H1 (cell line): ENCODE results near the gene PALM3. TPM values are rescaled to one million over a fixed set of nuclear protein-coding genes. Genes with fewer than 3 reads are reported as not detected.

Source experiments
- CTCF ChIA-PET: fragments of 300-600 bp; sonication (Branson Sonifier 250); formaldehyde crosslinking; loops from one replicate; lab custom pipeline; 2021; ENCODE audit not compliant: partially characterized antibody; lab: Charles Lee
- POLR2A ChIA-PET: fragments of 300-600 bp; sonication (Branson Sonifier 250); formaldehyde crosslinking; loops from one replicate; lab custom pipeline; 2021; ENCODE audit warnings: inconsistent platforms; ENCODE audit not compliant: partially characterized antibody; lab: Charles Lee
- DNase-seq, 2 experiments: peaks; one replicate each; pipeline versions ENCODE4 v3.0.0 to v3.0.0-alpha.2; 2010 to 2022; ENCODE audit warnings: low spot score in 2 of 2, low read depth in 1 of 2, mixed read lengths in 1 of 2
- FAIRE-seq: peaks from 2 replicates; lab custom pipeline; 2011; peaks lifted over from hg19 to GRCh38; lab: Jason Lieb, UNC
- H2AFZ ChIP-seq: 2 replicates; pipeline ENCODE4 v1.8.1; 2012; ENCODE audit warnings: low read length, inconsistent platforms
- H2AK5ac ChIP-seq: 2 replicates; pipeline ENCODE4 v1.6.1; 2013; ENCODE audit warnings: low read depth, low read length
- H2BK120ac ChIP-seq: replicated peaks from 2 replicates; pipeline ENCODE3; 2013; ENCODE audit warnings: low read depth, low read length, inconsistent platforms
- H2BK12ac ChIP-seq: 2 replicates; pipeline ENCODE4 v1.6.1; 2013; ENCODE audit warnings: low read depth, low read length
- H2BK15ac ChIP-seq: 2 replicates; pipeline ENCODE4 v1.6.1; 2013; ENCODE audit warnings: low read length
- H2BK20ac ChIP-seq: 2 replicates; pipeline ENCODE4 v1.6.1; 2013; ENCODE audit warnings: low read length
- H2BK5ac ChIP-seq: 2 replicates; pipeline ENCODE4 v1.6.1; 2013; ENCODE audit warnings: low read depth, low read length
- H3K14ac ChIP-seq: 2 replicates; pipeline ENCODE4 v1.6.1; 2013; ENCODE audit warnings: inconsistent platforms; ENCODE audit not compliant: insufficient read length
- H3K18ac ChIP-seq: 2 replicates; pipeline ENCODE4 v1.6.1; 2013; ENCODE audit warnings: low read length; ENCODE audit errors: extremely low read depth
- H3K23ac ChIP-seq: 2 replicates; pipeline ENCODE4 v1.6.1; 2013; ENCODE audit warnings: inconsistent platforms; ENCODE audit not compliant: insufficient read length
- H3K23me2 ChIP-seq: 2 replicates; pipeline ENCODE4 v1.6.1; 2013; ENCODE audit warnings: low read depth, low read length
- H3K27ac ChIP-seq: 2 replicates; pipeline ENCODE4 v1.6.1; 2011; ENCODE audit warnings: low read depth, low read length, inconsistent platforms
- H3K27me3 ChIP-seq, 4 experiments: replicated peaks in 1 of 4; 1 replicate in 1 of 4; 2 replicates in 3 of 4; pipeline versions ENCODE4 v1.6.1 to v1.8.1; 2011 to 2013; ENCODE audit warnings: low read length in 3 of 4, mild to moderate bottlenecking in 3 of 4, inconsistent platforms in 2 of 4, mixed read lengths in 2 of 4, moderate library complexity in 1 of 4; ENCODE audit not compliant: control insufficient read depth in 3 of 4, insufficient read depth in 3 of 4; ENCODE audit errors: extremely low read depth in 1 of 4
- H3K36me3 ChIP-seq, 4 experiments: 2 replicates each; pipeline versions ENCODE4 v1.6.1 to v1.8.1; 2011 to 2013; ENCODE audit warnings: mild to moderate bottlenecking in 4 of 4, low read length in 3 of 4, moderate library complexity in 2 of 4, control low read depth in 1 of 4, inconsistent platforms in 1 of 4; ENCODE audit not compliant: insufficient read depth in 4 of 4, control insufficient read depth in 2 of 4
- H3K4ac ChIP-seq: replicated peaks from 2 replicates; pipeline ENCODE3; 2013; ENCODE audit warnings: low read length, low read depth, mixed read lengths, inconsistent platforms; ENCODE audit not compliant: insufficient read length
- H3K4me1 ChIP-seq, 4 experiments: replicated peaks in 1 of 4; 1 replicate in 1 of 4; 2 replicates in 3 of 4; pipeline versions ENCODE4 v1.6.1 to v1.8.1; 2011 to 2013; ENCODE audit warnings: low read length in 3 of 4, inconsistent platforms in 2 of 4, mixed read lengths in 1 of 4; ENCODE audit not compliant: insufficient read depth in 4 of 4, control insufficient read depth in 3 of 4
- H3K4me2 ChIP-seq, 2 experiments: 2 replicates each; pipeline versions ENCODE4 v1.6.1 to v1.8.1; 2011 to 2013; ENCODE audit warnings: low read depth in 2 of 2, low read length in 2 of 2, control low read depth in 1 of 2, inconsistent platforms in 1 of 2, mild to moderate bottlenecking in 1 of 2; ENCODE audit not compliant: insufficient read depth in 1 of 2
- H3K4me3 ChIP-seq, 4 experiments: fragments of 200-600, 300-600 bp in 1 of 4; sonication (generic), shearing (Covaris generic), sonication (Bioruptor Twin) in 1 of 4; 2 replicates each; pipeline versions ENCODE4 v1.5.1 to v1.8.1; 2011 to 2016; ENCODE audit warnings: low read length in 4 of 4, low read depth in 3 of 4, control low read depth in 2 of 4, inconsistent platforms in 2 of 4, mild to moderate bottlenecking in 2 of 4, mixed read lengths in 1 of 4, moderate library complexity in 1 of 4; ENCODE audit not compliant: insufficient read depth in 2 of 4; ENCODE audit errors: extremely low read depth in 1 of 4
- H3K56ac ChIP-seq: replicated peaks from 2 replicates; pipeline ENCODE3; 2013; ENCODE audit warnings: low read depth, mild to moderate bottlenecking, mixed read lengths, low read length, inconsistent platforms; ENCODE audit not compliant: insufficient read length
- H3K79me1 ChIP-seq: 2 replicates; pipeline ENCODE4 v1.6.1; 2013; ENCODE audit warnings: low read depth, low read length, control low read depth
- H3K79me2 ChIP-seq, 2 experiments: 2 replicates each; pipeline versions ENCODE4 v1.6.1 to v1.8.1; 2012 to 2013; ENCODE audit warnings: low read length in 2 of 2, mild to moderate bottlenecking in 2 of 2, inconsistent platforms in 1 of 2; ENCODE audit not compliant: insufficient read depth in 2 of 2, control insufficient read depth in 1 of 2
- H3K9ac ChIP-seq, 4 experiments: replicated peaks in 1 of 4; 1 replicate in 1 of 4; 2 replicates in 3 of 4; pipeline versions ENCODE4 v1.6.1 to v1.8.1; 2011 to 2013; ENCODE audit warnings: low read depth in 3 of 4, low read length in 3 of 4, control low read depth in 2 of 4, mild to moderate bottlenecking in 2 of 4, moderate library complexity in 2 of 4, inconsistent platforms in 1 of 4; ENCODE audit errors: extremely low read depth in 1 of 4
- H3K9me3 ChIP-seq, 2 experiments: 2 replicates each; pipeline versions ENCODE4 v1.6.1 to v1.8.1; 2012 to 2013; ENCODE audit warnings: mild to moderate bottlenecking in 2 of 2, moderate library complexity in 2 of 2, control low read depth in 1 of 2, inconsistent platforms in 1 of 2, low read depth in 1 of 2, low read length in 1 of 2, mixed read lengths in 1 of 2; ENCODE audit not compliant: insufficient read depth in 2 of 2
- H4K20me1 ChIP-seq, 2 experiments: replicated peaks in 1 of 2; 2 replicates each; pipeline versions ENCODE3 to v1.8.1; 2011 to 2013; ENCODE audit warnings: inconsistent platforms in 2 of 2, low read length in 2 of 2, mild to moderate bottlenecking in 1 of 2; ENCODE audit not compliant: insufficient read depth in 2 of 2, control insufficient read depth in 1 of 2
- H4K5ac ChIP-seq: 2 replicates; pipeline ENCODE4 v1.6.1; 2013; ENCODE audit warnings: low read length, low read depth, mixed read lengths, inconsistent platforms; ENCODE audit not compliant: insufficient read length
- H4K8ac ChIP-seq: 2 replicates; pipeline ENCODE4 v1.8.0; 2013; ENCODE audit warnings: mild to moderate bottlenecking, moderate library complexity, low read length, inconsistent platforms; ENCODE audit not compliant: insufficient read depth; ENCODE audit errors: extremely low read depth
- H4K91ac ChIP-seq: replicated peaks from 2 replicates; pipeline ENCODE3; 2013; ENCODE audit warnings: low read length, mixed read lengths, inconsistent platforms; ENCODE audit not compliant: insufficient read length
- BACH1 ChIP-seq: IDR thresholded peaks from 2 replicates; pipeline ENCODE4 v1.6.1; 2012; ENCODE audit warnings: low read length, improper control_type of control experiment
- CHD2 ChIP-seq: IDR thresholded peaks from 2 replicates; pipeline ENCODE4 v1.6.1; 2012; ENCODE audit warnings: low read length, improper control_type of control experiment
- CREB1 ChIP-seq: IDR thresholded peaks from 2 replicates; pipeline ENCODE4 v1.6.1; 2012; ENCODE audit warnings: inconsistent platforms
- CTBP2 ChIP-seq: IDR thresholded peaks from 2 replicates; pipeline ENCODE4 v1.7.0; 2011; ENCODE audit warnings: borderline replicate concordance, mild to moderate bottlenecking, moderate library complexity, mixed read lengths, low read length; ENCODE audit not compliant: insufficient read depth, insufficient read length
- EGR1 ChIP-seq: IDR thresholded peaks from 2 replicates; pipeline ENCODE4 v1.6.1; 2011; ENCODE audit warnings: low read depth, low read length, borderline replicate concordance
- FOSL1 ChIP-seq: IDR thresholded peaks from 2 replicates; pipeline ENCODE4 v1.6.1; 2011; ENCODE audit warnings: mild to moderate bottlenecking, low read depth, low read length, moderate library complexity; ENCODE audit not compliant: insufficient read depth
- HDAC6 ChIP-seq: IDR thresholded peaks from one replicate; pipeline ENCODE4 v1.7.1; 2012; ENCODE audit warnings: low read depth, mild to moderate bottlenecking, inconsistent platforms, low read length, moderate library complexity
- JUND ChIP-seq: IDR thresholded peaks from 2 replicates; pipeline ENCODE4 v1.6.1; 2011; ENCODE audit warnings: mild to moderate bottlenecking, improper control_type of control experiment, low read length
- NRF1 ChIP-seq: IDR thresholded peaks from 2 replicates; pipeline ENCODE4 v1.6.1; 2011; ENCODE audit warnings: mild to moderate bottlenecking, low read depth, low read length, improper control_type of control experiment
- RAD21 ChIP-seq, 2 experiments: IDR thresholded peaks in 1 of 2; conservative IDR thresholded peaks in 1 of 2; 2 replicates each; pipeline ENCODE4 v1.6.1; 2011; ENCODE audit warnings: low read depth in 2 of 2, low read length in 2 of 2, improper control_type of control experiment in 1 of 2, inconsistent platforms in 1 of 2, mild to moderate bottlenecking in 1 of 2, moderate library complexity in 1 of 2
- RXRA ChIP-seq: IDR thresholded peaks from 2 replicates; pipeline ENCODE4 v1.6.1; 2011; ENCODE audit warnings: low read depth, mild to moderate bottlenecking, low read length, moderate library complexity; ENCODE audit not compliant: insufficient read depth
- SP4 ChIP-seq: IDR thresholded peaks from 2 replicates; pipeline ENCODE4 v1.6.1; 2012; ENCODE audit warnings: low read length, inconsistent platforms
- TAF1 ChIP-seq: IDR thresholded peaks from 2 replicates; pipeline ENCODE4 v1.6.1; 2011; ENCODE audit warnings: mild to moderate bottlenecking, low read depth, low read length
- TAF7 ChIP-seq: optimal IDR thresholded peaks from 2 replicates; pipeline ENCODE3; 2011; ENCODE audit warnings: low read depth, mild to moderate bottlenecking, inconsistent platforms, low read length, moderate library complexity, borderline replicate concordance
- WGBS, 2 experiments: shearing (Covaris generic) in 1 of 2; methylation state at CpG; one replicate each; pipeline versions ENCODE4 v1.1.6 to v1.1.7; 2013 to 2015; ENCODE audit warnings: low lambda C conversion rate in 2 of 2, mixed read lengths in 2 of 2, inconsistent platforms in 1 of 2, low coverage in 1 of 2, missing lambda C conversion rate in 1 of 2; ENCODE audit not compliant: insufficient replicate concordance in 2 of 2, insufficient coverage in 1 of 2, insufficient read length in 1 of 2; ENCODE audit errors: extremely low coverage in 1 of 2, missing lambda C conversion rate in 1 of 2; 5-methylcytosine and 5-hydroxymethylcytosine counted together
- polyA plus RNA-seq, 7 experiments: library from polyadenylated mRNA; depleted of rRNA in 3 of 7; stranded (reverse) in 5 of 7; unstranded in 2 of 7; fragments of >200 nt in 5 of 7; fragments of 200-250 nt in 2 of 7; gene quantifications; 1 replicate in 5 of 7; 2 replicates in 1 of 7; 4 replicates in 1 of 7; pipeline versions ENCODE4 v1.2.1 to v1.2.3, GENCODE V29; 2011 to 2013; ENCODE audit warnings: missing spikeins in 2 of 7, mixed read lengths in 2 of 7
- total RNA-seq: library from RNA; stranded (reverse); fragmentation: NEBNext Ultra II Directional; extraction: Animal tissue kit (Norgen Biotek cat#: 25700); gene quantifications from 2 replicates; pipeline ENCODE4 v1.2.1, GENCODE V29; 2021

Gene PALM3
- total and polyA plus RNA-seq, 2 of the 8 experiments (the other 6 are each of a cell fraction or from before 2014, with no cell fraction given), result 5.8 to 31.3 TPM

- no peak overlapping the region for H2BK5ac ChIP-seq
- no peak overlapping the region for H3K23ac ChIP-seq
- H2AK5ac ChIP-seq, result no peak overlapping the region
- peaks cover 5% of the 10 kb centered on the region; the same call in 1 of the 2 replicates for H3K23me2 ChIP-seq
- H4K91ac ChIP-seq, result no peak overlapping the region
- peaks cover 0 to 6% (median 3%) of the 10 kb centered on the region in 4 experiments; a peak in 4 of 7 replicates for H3K4me1 ChIP-seq
- 89% methylated on average over 7 of the region's 7 CpGs; no CpG with 5 or more reads in 1 of the 2 experiments for WGBS, 2 experiments
- no peak overlapping the region for H3K27ac ChIP-seq
- H3K4ac ChIP-seq, result no peak overlapping the region
- peaks cover 0 to 2% of the 10 kb centered on the region in 2 experiments for H4K20me1 ChIP-seq
- no peak overlapping the region for H2BK12ac ChIP-seq
- H3K56ac ChIP-seq, result no peak overlapping the region
- no peak overlapping the region for H2AFZ ChIP-seq
- ChIA-PET POLR2A (interaction anchor here (0.6 to 1.4 kb wide), 2 partner anchors 18 to 21 kb away, joined by 3 to 4 read pairs; no protein-coding TSS in a partner anchor), CTCF (interaction anchor here (1.1 to 7.3 kb wide), 3 partner anchors 8 to 130 kb away, joined by 3 to 103 read pairs (median 6); partner anchors contain the start of gene MISP3)
- H3K4me2 ChIP-seq, result no peak overlapping the region
- no peak overlapping the region for H2BK15ac ChIP-seq
- no peak overlapping the region for H4K5ac ChIP-seq
- no peak overlapping the region for H2BK20ac ChIP-seq
- H3K27me3 ChIP-seq, result peaks cover 5 to 15% (median 12%) of the 10 kb centered on the region in 4 experiments
- H2BK120ac ChIP-seq, result no peak overlapping the region
- no peaks in the 10 kb centered on the region for H3K9me3 ChIP-seq
- H4K8ac ChIP-seq, result no peak overlapping the region
- FAIRE-seq (no peak), DNase-seq (no peak)
- H3K18ac ChIP-seq, result no peak overlapping the region
- H3K79me2 ChIP-seq, result no peaks in the 10 kb centered on the region
- no peak overlapping the region for H3K4me3 ChIP-seq
- no peak overlapping the region for H3K9ac ChIP-seq
- H3K14ac ChIP-seq, result no peak overlapping the region
- H3K36me3 ChIP-seq, result no peaks in the 10 kb centered on the region
- no peaks in the 10 kb centered on the region for H3K79me1 ChIP-seq
- TF ChIP-seq CREB1 (no peak), CHD2 (no peak), BACH1 (no peak), CTBP2 (no peak), JUND (no peak), NRF1 (no peak), SP4 (no peak), RXRA (no peak), TAF7 (no peak), FOSL1 (no peak), EGR1 (no peak), HDAC6 (no peak), TAF1 (no peak), RAD21 (IDR thresholded peaks at IDR 0.05 in 1 of 2, conservative IDR thresholded peaks at IDR 0.05 in 1 of 2; ENCODE audit: low read depth in 2 of 2, low read length in 2 of 2) (no peak)
Measured at GRCh38 chr19:14063105-14063504, 1.2 kb upstream of the PALM3 start.
